Prostate gland (tissue), 2 donors: ENCODE results near the gene ZNF217.
"Not testable (repeated sequence)": the region's sequence is repeated elsewhere in the genome, so short reads cannot be mapped to it uniquely, and the experiment has no call there.

Experiments
- CTCF ChIP-seq, 4 experiments: fragments of 200-600 bp in 2 of 4; fragments of 450-650 bp in 2 of 4; sonication (generic) in 2 of 4; IDR thresholded peaks; 1 replicate in 3 of 4; 2 replicates in 1 of 4; pipeline ENCODE4 v1.5.1; 2016 to 2019; ENCODE audit warnings: antibody characterized with exemption in 4 of 4, mild to moderate bottlenecking in 2 of 4, moderate library complexity in 2 of 4
- POLR2A ChIP-seq: fragments of 450-650 bp; IDR thresholded peaks from one replicate; pipeline ENCODE4 v1.6.1; 2016; ENCODE audit warnings: antibody characterized with exemption, mild to moderate bottlenecking
- POLR2AphosphoS5 ChIP-seq: sonication (generic); formaldehyde crosslinking; IDR thresholded peaks from one replicate; pipeline ENCODE4 v1.6.1; 2017; ENCODE audit warnings: antibody characterized with exemption

DNA sequence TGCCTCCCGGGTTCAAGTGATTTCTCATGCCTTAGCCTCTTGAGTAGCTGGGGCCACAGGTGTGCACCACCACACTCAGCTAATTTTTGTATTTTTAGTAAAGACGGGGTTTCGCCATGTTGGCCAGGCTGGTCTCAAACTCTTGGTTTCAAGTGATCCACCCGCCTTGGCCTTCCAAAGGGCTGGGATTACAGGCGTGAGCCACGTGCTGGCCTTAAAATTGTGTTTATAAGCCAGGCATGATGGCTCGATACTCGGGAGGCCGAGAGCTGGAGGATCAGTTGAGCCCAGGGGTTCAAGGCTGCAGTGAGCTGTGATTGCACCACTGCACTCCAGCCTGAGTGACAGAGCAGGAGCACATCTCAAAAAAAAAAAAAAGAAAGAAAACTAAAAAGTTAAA, 27.0 kb downstream of the ZNF217 start:
- not testable (repeated sequence) for TF ChIP-seq CTCF (IDR thresholded peaks at IDR 0.05); POLR2AphosphoS5; POLR2A
